SH-SY5Y (cell line): ENCODE data around the gene ALG6.

Experiments
- GATA2 ChIP-seq: IDR thresholded peaks from 2 replicates; pipeline ENCODE4 v1.6.1; 2011; ENCODE audit warnings: mild to moderate bottlenecking, low read depth, low read length
- GATA3 ChIP-seq: IDR thresholded peaks from 2 replicates; pipeline ENCODE4 v1.6.1; 2011; ENCODE audit warnings: low read depth, mild to moderate bottlenecking, low read length, moderate library complexity

The ALG6 gene

GRCh38 chr1:63324779-63325119, 42.7 kb upstream of the ALG6 start:
- TF ChIP-seq GATA2, result no peak

- TF ChIP-seq GATA2, result no peak
- TF ChIP-seq GATA3, result no peak
Observed at GRCh38 chr1:63325279-63325985, 42.0 kb upstream of the ALG6 start.

GRCh38 chr1:63326106-63326472, 41.3 kb upstream of the ALG6 start:
- TF ChIP-seq GATA2 (no peak), GATA3 (no peak)

GRCh38 chr1:63326473-63327380, 40.7 kb upstream of the ALG6 start:
- TF ChIP-seq GATA3 (no peak), GATA2 (no peak)

- TF ChIP-seq GATA2, result no peak
- TF ChIP-seq GATA3, result no peak
Observed at GRCh38 chr1:63327417-63328054, 39.9 kb upstream of the ALG6 start.

- TF ChIP-seq GATA2 (no peak), GATA3 (no peak)
Observed at GRCh38 chr1:63328122-63328521, 39.3 kb upstream of the ALG6 start.

- no peak for TF ChIP-seq GATA3
- no peak for TF ChIP-seq GATA2
Observed at GRCh38 chr1:63328781-63329180, 38.6 kb upstream of the ALG6 start.

- TF ChIP-seq GATA2, result no peak
- TF ChIP-seq GATA3, result no peak
Observed at GRCh38 chr1:63329621-63330330, 37.7 kb upstream of the ALG6 start.

GRCh38 chr1:63330331-63330916, 37.0 kb upstream of the ALG6 start:
- TF ChIP-seq GATA2 (no peak), GATA3 (no peak)

- TF ChIP-seq GATA3 (no peak), GATA2 (no peak)
Observed at GRCh38 chr1:63342402-63342801, 25.0 kb upstream of the ALG6 start.

- TF ChIP-seq GATA2, result no peak
- no peak for TF ChIP-seq GATA3
Observed at GRCh38 chr1:63343922-63344321, 23.5 kb upstream of the ALG6 start.

GRCh38 chr1:63350320-63350719, 17.1 kb upstream of the ALG6 start:
- TF ChIP-seq GATA3 (no peak), GATA2 (no peak)

GRCh38 chr1:63352736-63353135, 14.7 kb upstream of the ALG6 start:
- no peak for TF ChIP-seq GATA3
- no peak for TF ChIP-seq GATA2

- no peak for TF ChIP-seq GATA2
- TF ChIP-seq GATA3, result no peak
Observed at GRCh38 chr1:63359561-63359960, 7.9 kb upstream of the ALG6 start.

- TF ChIP-seq GATA3, result no peak
- TF ChIP-seq GATA2, result no peak
Observed at GRCh38 chr1:63362073-63362472, 5.4 kb upstream of the ALG6 start.
